GM18951 (cell line): ENCODE measurements around the gene PLPP2.

Experiments
- POLR2A ChIP-seq: IDR thresholded peaks from 4 replicates; pipeline ENCODE4 v1.6.1; 2011; ENCODE audit warnings: mild to moderate bottlenecking; ENCODE audit not compliant: insufficient read length, insufficient read depth; ENCODE audit errors: extremely low read depth
- in situ Hi-C: fragments of 300-500 bp; cut with MboI; formaldehyde crosslinking; loops from one replicate; pipeline ENCODE4 v1.12.0; 2022; ENCODE audit warnings: low sequenced_read_pairs, mixed read lengths, inconsistent platforms; ENCODE audit not compliant: unreplicated experiment

The PLPP2 gene

GRCh38 chr19:309206-309565 is 18.0 kb upstream of the PLPP2 start:
- no peak for TF ChIP-seq POLR2A
- in situ Hi-C loops: no loop called here

- TF ChIP-seq POLR2A: no peak
- in situ Hi-C loops: no loop called here
Measured at GRCh38 chr19:308471-309205, 17.4 kb upstream of the PLPP2 start.

DNA sequence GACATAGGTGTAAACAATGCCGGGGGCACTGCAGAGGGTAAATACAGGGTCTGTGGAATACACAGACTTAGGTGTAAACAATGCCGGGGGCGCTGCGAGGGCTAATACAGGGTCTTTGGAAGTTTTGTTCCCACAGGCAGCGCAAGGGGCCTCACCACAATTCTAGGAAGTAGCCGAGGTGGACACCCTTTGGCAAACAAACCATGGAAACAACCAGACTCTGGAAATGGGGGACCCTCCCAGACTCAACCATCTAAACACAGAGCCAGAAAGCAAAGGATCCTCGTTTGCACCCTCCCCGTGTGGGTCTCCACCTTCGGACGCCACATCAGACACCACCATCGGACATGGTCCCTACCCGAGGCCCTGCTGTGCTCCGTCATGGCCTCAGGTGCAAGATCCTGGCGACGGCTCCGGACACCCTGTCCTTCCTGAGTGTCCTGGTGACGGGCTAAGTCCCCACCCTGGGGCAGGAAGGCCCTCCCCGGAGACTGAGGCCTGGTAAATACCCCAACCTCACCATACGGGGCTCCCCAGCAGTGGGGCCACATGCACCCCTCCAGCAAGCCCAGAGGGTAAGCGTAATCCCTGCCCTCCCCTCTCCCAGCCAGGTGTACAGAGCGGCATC is 16.7 kb upstream of the PLPP2 start:
- TF ChIP-seq POLR2A: no peak
- in situ Hi-C loops: no loop called here

DNA sequence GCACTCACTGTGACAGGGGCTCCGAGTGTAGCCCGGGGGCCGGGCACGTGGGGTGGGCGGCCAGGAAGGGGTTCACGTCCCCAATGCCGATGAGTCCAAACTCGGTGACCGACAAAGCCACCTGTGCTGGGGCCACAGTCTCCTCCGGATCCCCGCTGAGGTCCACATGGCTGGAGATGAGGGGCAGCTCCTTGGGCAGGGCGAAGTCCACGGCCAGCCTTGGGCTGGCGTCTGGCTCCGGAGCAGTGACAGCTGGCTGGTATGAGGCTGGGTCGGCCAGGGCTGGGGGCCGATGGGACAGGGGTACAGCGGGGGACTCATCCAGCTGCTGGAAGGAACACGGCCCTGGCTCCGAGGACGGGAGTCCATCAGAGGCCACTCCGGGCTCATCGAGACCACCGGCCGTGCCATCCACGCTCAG is 15.9 kb upstream of the PLPP2 start:
- in situ Hi-C loops: no loop called here
- TF ChIP-seq POLR2A: no peak

DNA sequence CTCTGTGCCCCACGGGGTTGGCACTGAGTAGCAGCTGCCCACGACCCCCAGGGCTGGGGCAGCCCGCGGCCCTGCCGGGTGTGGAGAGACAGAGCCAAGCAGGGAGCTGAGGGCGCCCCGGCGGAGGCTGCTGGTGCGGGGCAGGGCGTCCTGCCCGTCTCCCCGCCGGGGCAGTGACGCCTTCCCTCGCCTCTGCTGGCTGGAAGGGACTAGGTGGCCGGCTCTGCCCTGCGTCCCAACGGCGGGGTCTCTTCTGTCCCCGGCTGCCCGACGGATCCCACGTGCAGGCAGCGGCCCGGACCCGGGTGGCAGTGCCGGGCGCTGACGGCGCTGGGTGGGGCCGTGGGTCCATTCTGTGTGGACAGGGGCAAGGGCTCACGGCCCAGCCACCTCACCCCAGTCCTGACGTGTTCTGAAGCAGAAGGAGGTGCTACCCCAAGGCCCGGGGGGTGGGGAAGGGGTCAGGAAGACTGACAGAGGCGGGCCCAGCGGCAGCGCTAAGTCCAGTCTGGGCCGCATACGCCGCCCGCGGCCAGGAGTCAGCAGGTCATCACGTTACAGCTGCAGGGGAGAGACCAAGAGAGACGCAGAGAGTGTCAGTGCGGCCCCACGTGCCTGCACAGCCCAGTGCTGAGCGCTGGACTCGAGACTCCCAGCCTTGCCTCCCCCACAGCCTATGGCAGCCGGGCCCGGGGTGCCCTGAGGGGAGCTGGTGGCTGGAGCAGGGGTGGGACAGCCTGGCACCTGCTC is 15.1 kb upstream of the PLPP2 start:
- no peak for TF ChIP-seq POLR2A
- in situ Hi-C loops: no loop called here

GRCh38 chr19:305240-306150 is 14.3 kb upstream of the PLPP2 start:
- no peak for TF ChIP-seq POLR2A
- in situ Hi-C loops: no loop called here

- no peak for TF ChIP-seq POLR2A
- in situ Hi-C loops: no loop called here
Measured at GRCh38 chr19:296476-297225, 5.4 kb upstream of the PLPP2 start.

DNA sequence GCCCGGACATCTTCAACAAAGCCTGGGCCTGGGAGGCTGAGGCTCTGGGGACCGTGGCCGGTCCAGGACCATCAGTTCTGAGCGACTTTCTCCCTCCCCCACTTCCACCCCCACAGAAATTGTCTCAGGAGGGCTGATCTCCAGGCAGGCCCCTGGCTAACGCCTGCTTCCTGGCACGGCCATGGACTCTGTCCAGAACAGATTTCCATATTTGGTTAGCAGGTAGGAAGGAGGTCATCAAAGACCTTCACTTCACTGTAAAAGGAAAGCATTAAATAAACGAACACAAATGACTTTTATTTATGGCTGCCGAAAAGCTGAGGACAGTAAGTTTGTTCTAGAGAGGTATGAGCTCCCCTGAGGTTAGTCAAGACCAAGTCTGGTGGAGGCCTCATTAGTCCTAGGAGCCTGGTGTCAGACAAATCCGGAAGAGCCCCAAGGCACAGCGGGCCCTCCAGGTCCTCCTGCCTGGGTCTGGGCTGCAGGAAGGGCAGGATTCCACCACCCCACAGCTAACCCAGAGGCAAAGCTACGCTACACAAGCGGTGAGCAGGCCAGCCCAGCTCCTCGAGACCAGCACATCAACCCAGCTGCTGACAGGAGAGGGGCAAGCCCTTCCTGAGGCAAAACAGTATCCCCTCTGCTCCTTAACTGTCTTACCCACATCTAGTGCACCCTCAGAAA is 4.6 kb upstream of the PLPP2 start:
- in situ Hi-C loops: no loop called here
- no peak for TF ChIP-seq POLR2A

GRCh38 chr19:294946-295686 is 3.9 kb upstream of the PLPP2 start:
- in situ Hi-C loops: no loop called here
- TF ChIP-seq POLR2A: no peak

GRCh38 chr19:294341-294945 is 3.2 kb upstream of the PLPP2 start:
- TF ChIP-seq POLR2A: no peak
- in situ Hi-C loops: no loop called here
